GM19372 (cell line): ENCODE data around the gene TIMM10.

Experiments used
- ATAC-seq: cut with Tn5 transposase; IDR thresholded peaks from one replicate; pipeline ENCODE4 v1.9.1; 2021; ENCODE audit warnings: mild to moderate bottlenecking, low read depth, moderate library complexity; ENCODE audit not compliant: unreplicated experiment

Gene TIMM10

GRCh38 chr11:57530596-57531507 lies at the start of gene TIMM10:
Gene TIMM10, minus strand, starts transcription at chr11:57530754. Its CDS starts 565 bp downstream, at chr11:57530189.
- ATAC-seq: peak; percentile 97

GRCh38 chr11:57574061-57574460 lies 43.5 kb upstream of the TIMM10 start:
- ATAC-seq: no peak

GRCh38 chr11:57571606-57572005 lies 41.1 kb upstream of the TIMM10 start:
- ATAC-seq: no peak

- ATAC-seq: peak; percentile 57
Measured at GRCh38 chr11:57568330-57568766, 37.8 kb upstream of the TIMM10 start.

GRCh38 chr11:57567515-57568329 lies 37.2 kb upstream of the TIMM10 start, which contains the start of gene UBE2L6:
Gene UBE2L6, minus strand, starts transcription at chr11:57567672. Its CDS starts 61 bp downstream, at chr11:57567611.
- peak; percentile 45 for ATAC-seq

GRCh38 chr11:57566905-57567514 lies 36.5 kb upstream of the TIMM10 start:
- peak; percentile 10 for ATAC-seq

- ATAC-seq: peak; percentile 64
Measured at GRCh38 chr11:57566005-57566904, 35.7 kb upstream of the TIMM10 start.

GRCh38 chr11:57562596-57562995 lies 32.0 kb upstream of the TIMM10 start:
- no peak for ATAC-seq

GRCh38 chr11:57560146-57560545 lies 29.6 kb upstream of the TIMM10 start:
- ATAC-seq: no peak

GRCh38 chr11:57556041-57556440 lies 25.5 kb upstream of the TIMM10 start:
- no peak for ATAC-seq

- no peak for ATAC-seq
Measured at GRCh38 chr11:57555393-57555792, 24.8 kb upstream of the TIMM10 start.

GRCh38 chr11:57552479-57552878 lies 21.9 kb upstream of the TIMM10 start:
- no peak for ATAC-seq

GRCh38 chr11:57551941-57552340 lies 21.4 kb upstream of the TIMM10 start:
- ATAC-seq: no peak

GRCh38 chr11:57549983-57550382 lies 19.4 kb upstream of the TIMM10 start:
- no peak for ATAC-seq

GRCh38 chr11:57547854-57548377 lies 17.4 kb upstream of the TIMM10 start:
- ATAC-seq: peak; percentile 90

GRCh38 chr11:57546869-57547475 lies 16.4 kb upstream of the TIMM10 start:
- peak; percentile 66 for ATAC-seq

- ATAC-seq: no peak
Measured at GRCh38 chr11:57546451-57546850, 15.9 kb upstream of the TIMM10 start.

GRCh38 chr11:57545883-57546282 lies 15.3 kb upstream of the TIMM10 start:
- ATAC-seq: no peak

GRCh38 chr11:57544566-57544965 lies 14.0 kb upstream of the TIMM10 start:
- no peak for ATAC-seq
